Neural cell (in vitro differentiated cells): Measurements from ENCODE around the gene TSGA10. TPM values are rescaled to one million over a fixed set of nuclear protein-coding genes. Genes with fewer than 3 reads are reported as not detected.

Experiments used
- H2AFZ ChIP-seq: fragments of 200-600, 300-800 bp; sonication (generic), shearing (Covaris generic); 2 replicates; pipeline ENCODE4 v1.6.0; 2014; ENCODE audit warnings: low read depth, mild to moderate bottlenecking, antibody characterized with exemption, low read length, moderate library complexity
- H3F3A ChIP-seq: fragments of 200-600 bp; shearing (Covaris generic); 2 replicates; pipeline ENCODE4 v1.6.1; 2016; ENCODE audit warnings: mild to moderate bottlenecking, moderate library complexity, mixed read lengths, antibody characterized with exemption, low read length; ENCODE audit not compliant: insufficient read depth, poor library complexity, severe bottlenecking
- H3K27ac ChIP-seq: fragments of 200-600, 300-800 bp; sonication (generic), shearing (Covaris generic); 2 replicates; pipeline ENCODE4 v1.5.1; 2014; ENCODE audit warnings: mild to moderate bottlenecking, low read length, moderate library complexity
- H3K27me3 ChIP-seq: fragments of 300-800, 200-600 bp; sonication (generic), shearing (Covaris generic); 2 replicates; pipeline ENCODE4 v1.6.0; 2014; ENCODE audit warnings: mild to moderate bottlenecking, low read depth, low read length, moderate library complexity; ENCODE audit not compliant: insufficient read depth
- H3K36me3 ChIP-seq: fragments of 300-800, 200-600 bp; sonication (generic), shearing (Covaris generic); 2 replicates; pipeline ENCODE4 v1.5.1; 2014; ENCODE audit warnings: mild to moderate bottlenecking, antibody characterized with exemption, low read length, moderate library complexity; ENCODE audit not compliant: insufficient read depth
- H3K4me2 ChIP-seq: fragments of 300-800, 200-600 bp; sonication (generic), shearing (Covaris generic); 2 replicates; pipeline ENCODE4 v1.6.0; 2014; ENCODE audit warnings: mild to moderate bottlenecking, low read length
- H3K4me3 ChIP-seq: fragments of 300-800, 200-600 bp; sonication (generic), shearing (Covaris generic); 2 replicates; pipeline ENCODE4 v1.5.1; 2014; ENCODE audit warnings: mild to moderate bottlenecking, low read length, moderate library complexity
- H3K79me2 ChIP-seq: fragments of 200-600 bp; shearing (Covaris generic); replicated peaks from 2 replicates; pipeline ENCODE4 v1.6.0; 2014; ENCODE audit warnings: mild to moderate bottlenecking, low read length, moderate library complexity; ENCODE audit not compliant: insufficient read depth
- H3K9ac ChIP-seq: fragments of 300-800, 200-600 bp; sonication (generic), shearing (Covaris generic); 2 replicates; pipeline ENCODE4 v1.6.1; 2016; ENCODE audit warnings: mild to moderate bottlenecking, low read length, mixed read lengths
- H3K9me2 ChIP-seq: fragments of 200-600 bp; shearing (Covaris generic); 2 replicates; pipeline ENCODE4 v1.6.1; 2016; ENCODE audit warnings: mild to moderate bottlenecking, low read length, mixed read lengths; ENCODE audit not compliant: insufficient read depth
- H3K9me3 ChIP-seq: fragments of 200-600, 300-800 bp; sonication (generic), shearing (Covaris generic); 2 replicates; pipeline ENCODE4 v1.6.1; 2016; ENCODE audit warnings: mild to moderate bottlenecking, mixed run types, low read length, moderate library complexity, mixed read lengths
- H4K20me1 ChIP-seq: fragments of 200-600 bp; shearing (Covaris generic); 2 replicates; pipeline ENCODE4 v1.6.1; 2016; ENCODE audit warnings: mild to moderate bottlenecking, mixed run types; ENCODE audit not compliant: insufficient read depth
- EP300 ChIP-seq: fragments of 450-650 bp; conservative IDR thresholded peaks from 2 replicates; pipeline ENCODE4 v1.6.1; 2014; ENCODE audit warnings: antibody characterized with exemption, mild to moderate bottlenecking, moderate library complexity; ENCODE audit not compliant: poor library complexity, severe bottlenecking
- EZH2 ChIP-seq: fragments of 200-600, 300-800 bp; shearing (Covaris generic), sonication (generic); IDR thresholded peaks from 2 replicates; pipeline ENCODE4 v1.6.1; 2014; ENCODE audit warnings: antibody characterized with exemption, low read length, borderline replicate concordance, mild to moderate bottlenecking; ENCODE audit not compliant: insufficient read depth, poor library complexity, severe bottlenecking
- MXI1 ChIP-seq: fragments of 450-650 bp; conservative IDR thresholded peaks from 2 replicates; pipeline ENCODE4 v1.6.1; 2014; ENCODE audit warnings: antibody characterized with exemption, mild to moderate bottlenecking; ENCODE audit not compliant: poor library complexity, severe bottlenecking
- POLR2AphosphoS5 ChIP-seq: IDR thresholded peaks from 2 replicates; pipeline ENCODE4 v1.6.1; 2012
- RAD21 ChIP-seq: fragments of 450-650 bp; conservative IDR thresholded peaks from 2 replicates; pipeline ENCODE4 v1.6.1; 2014; ENCODE audit warnings: antibody characterized with exemption, mild to moderate bottlenecking, moderate library complexity
- REST ChIP-seq: IDR thresholded peaks from 2 replicates; pipeline ENCODE4 v1.6.1; 2012; ENCODE audit warnings: borderline replicate concordance
- SMC3 ChIP-seq: fragments of 450-650 bp; conservative IDR thresholded peaks from 2 replicates; pipeline ENCODE4 v1.6.1; 2014; ENCODE audit warnings: antibody characterized with exemption, mild to moderate bottlenecking, moderate library complexity; ENCODE audit not compliant: poor library complexity
- TAF1 ChIP-seq: IDR thresholded peaks from 2 replicates; pipeline ENCODE4 v1.6.1; 2012; ENCODE audit warnings: low read depth
- polyA plus RNA-seq: library from polyadenylated mRNA; depleted of rRNA; stranded (reverse); fragments of >200 nt; gene quantifications from 2 replicates; pipeline ENCODE4 v1.2.3, GENCODE V29; 2014
- TF ChIP-seq, protein P1 (sequence below): fragments of 450-650 bp; IDR thresholded peaks from 2 replicates; pipeline ENCODE4 v1.5.1; 2014; ENCODE audit warnings: antibody characterized with exemption, mild to moderate bottlenecking, moderate library complexity; ENCODE audit not compliant: poor library complexity, severe bottlenecking

The TSGA10 gene
- polyA plus RNA-seq, 1 donor from 2014 or later: 8.0 TPM

DNA sequence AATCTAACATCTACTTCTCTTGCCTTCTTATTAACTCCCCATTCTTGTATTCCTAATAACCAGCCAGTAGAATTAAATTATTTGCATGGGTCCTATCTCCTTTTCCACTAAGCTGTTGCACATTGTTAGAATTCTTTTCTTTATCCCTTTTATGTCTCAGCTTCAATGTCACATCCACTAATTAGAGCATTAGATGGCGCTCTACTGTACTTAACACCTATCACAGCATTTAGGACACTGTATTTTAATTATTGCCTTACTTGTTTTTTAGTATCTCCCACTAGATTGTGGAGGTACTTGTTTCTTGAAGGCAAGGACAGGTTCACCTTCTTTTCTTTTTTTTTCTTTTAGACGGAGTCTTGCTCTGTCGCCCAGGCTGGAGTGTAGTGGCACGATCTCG is 3.9 kb upstream of the TSGA10 start:
- Histone ChIP-seq H3K9ac (no peak overlapping the region), H3F3A (no peaks in the 10 kb centered on the region), H3K4me3 (no peak overlapping the region), H3K27me3 (no peaks in the 10 kb centered on the region), H3K79me2 (no peaks in the 10 kb centered on the region), H4K20me1 (no peaks in the 10 kb centered on the region), H3K9me3 (no peaks in the 10 kb centered on the region), H3K27ac (no peak overlapping the region), H3K9me2 (no peaks in the 10 kb centered on the region), H3K4me2 (no peak overlapping the region), H3K36me3 (peaks cover 10% of the 10 kb centered on the region), H2AFZ (no peak overlapping the region)
- no peak for TF ChIP-seq RAD21
- no peak for TF ChIP-seq EP300
- TF ChIP-seq, protein P1, sequence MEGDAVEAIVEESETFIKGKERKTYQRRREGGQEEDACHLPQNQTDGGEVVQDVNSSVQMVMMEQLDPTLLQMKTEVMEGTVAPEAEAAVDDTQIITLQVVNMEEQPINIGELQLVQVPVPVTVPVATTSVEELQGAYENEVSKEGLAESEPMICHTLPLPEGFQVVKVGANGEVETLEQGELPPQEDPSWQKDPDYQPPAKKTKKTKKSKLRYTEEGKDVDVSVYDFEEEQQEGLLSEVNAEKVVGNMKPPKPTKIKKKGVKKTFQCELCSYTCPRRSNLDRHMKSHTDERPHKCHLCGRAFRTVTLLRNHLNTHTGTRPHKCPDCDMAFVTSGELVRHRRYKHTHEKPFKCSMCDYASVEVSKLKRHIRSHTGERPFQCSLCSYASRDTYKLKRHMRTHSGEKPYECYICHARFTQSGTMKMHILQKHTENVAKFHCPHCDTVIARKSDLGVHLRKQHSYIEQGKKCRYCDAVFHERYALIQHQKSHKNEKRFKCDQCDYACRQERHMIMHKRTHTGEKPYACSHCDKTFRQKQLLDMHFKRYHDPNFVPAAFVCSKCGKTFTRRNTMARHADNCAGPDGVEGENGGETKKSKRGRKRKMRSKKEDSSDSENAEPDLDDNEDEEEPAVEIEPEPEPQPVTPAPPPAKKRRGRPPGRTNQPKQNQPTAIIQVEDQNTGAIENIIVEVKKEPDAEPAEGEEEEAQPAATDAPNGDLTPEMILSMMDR: no peak
- TF ChIP-seq TAF1: no peak
- no peak for TF ChIP-seq REST

DNA sequence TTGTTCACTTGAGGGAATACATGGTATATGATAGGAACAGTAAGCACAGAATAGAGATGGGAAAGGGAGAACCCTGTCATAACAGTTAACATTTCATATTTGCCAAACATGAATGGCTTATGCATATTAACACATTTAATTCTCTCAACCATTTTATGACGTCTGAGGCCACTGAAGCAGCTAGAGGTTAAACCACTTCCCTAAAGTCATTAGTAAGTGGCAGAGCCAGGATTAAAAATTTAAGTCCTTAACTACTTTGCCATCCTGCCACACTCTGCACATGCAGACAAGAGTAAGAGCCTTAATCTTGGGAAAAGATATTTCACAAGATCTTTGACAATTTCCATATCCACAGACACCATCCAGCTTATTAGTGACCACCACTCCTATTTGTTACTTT is 2.1 kb upstream of the TSGA10 start:
- H3K4me2 ChIP-seq: no peak overlapping the region
- H3K27me3 ChIP-seq: no peaks in the 10 kb centered on the region
- no peaks in the 10 kb centered on the region for H3F3A ChIP-seq
- TF ChIP-seq REST (no peak), EZH2 (no peak), POLR2AphosphoS5 (no peak), TAF1 (no peak), MXI1 (no peak), RAD21 (no peak), SMC3 (no peak), EP300 (no peak)
- TF ChIP-seq, protein P1: no peak
- no peaks in the 10 kb centered on the region for H3K79me2 ChIP-seq
- H3K9me3 ChIP-seq: no peaks in the 10 kb centered on the region
- H3K9ac ChIP-seq: no peak overlapping the region
- H3K27ac ChIP-seq: no peak overlapping the region
- peaks cover 4% of the 10 kb centered on the region for H3K36me3 ChIP-seq
- no peaks in the 10 kb centered on the region for H4K20me1 ChIP-seq
- no peaks in the 10 kb centered on the region for H3K9me2 ChIP-seq
- no peak overlapping the region for H2AFZ ChIP-seq
- no peak overlapping the region for H3K4me3 ChIP-seq
